GM23338 (cell line): ENCODE results near the gene C17orf100. TPM values are rescaled to one million over a fixed set of nuclear protein-coding genes. Genes with fewer than 3 reads are reported as not detected.

Experiments
- ATAC-seq: fragments of 200-7000 bp; cut with Tn5 transposase; 3 replicates; pipeline ENCODE4 v1.9.1; 2020
- DNase-seq: peaks from one replicate; pipeline ENCODE4 v3.0.0-alpha.2; 2015; ENCODE audit warnings: low spot score
- H2AFZ ChIP-seq: fragments of 200-600 bp; sonication (generic); 2 replicates; pipeline ENCODE4 v1.8.0; 2016; ENCODE audit warnings: antibody characterized with exemption, mild to moderate bottlenecking, moderate library complexity
- H3F3A ChIP-seq: fragments of 200-600 bp; sonication (generic); replicated peaks from 2 replicates; pipeline ENCODE4 v1.8.0; 2017; ENCODE audit warnings: antibody characterized with exemption, mixed run types, low read depth
- H3K27ac ChIP-seq: fragments of 200-600 bp; sonication (generic); 2 replicates; pipeline ENCODE4 v1.6.1; 2016; ENCODE audit warnings: low read depth
- H3K27me3 ChIP-seq: fragments of 200-600 bp; sonication (generic); 2 replicates; pipeline ENCODE4 v1.8.0; 2016; ENCODE audit warnings: mild to moderate bottlenecking, mixed run types, moderate library complexity; ENCODE audit not compliant: insufficient read depth
- H3K36me3 ChIP-seq: fragments of 200-600 bp; sonication (generic); 2 replicates; pipeline ENCODE4 v1.8.0; 2016; ENCODE audit warnings: mild to moderate bottlenecking; ENCODE audit not compliant: insufficient read depth
- H3K4me1 ChIP-seq: fragments of 200-600 bp; sonication (generic); 2 replicates; pipeline ENCODE4 v1.8.0; 2016; ENCODE audit warnings: mild to moderate bottlenecking, moderate library complexity; ENCODE audit not compliant: insufficient read depth
- H3K4me2 ChIP-seq: fragments of 200-600 bp; sonication (generic); 2 replicates; pipeline ENCODE4 v1.7.1; 2017; ENCODE audit warnings: mixed run types
- H3K4me3 ChIP-seq: fragments of 200-600 bp; sonication (generic); 2 replicates; pipeline ENCODE4 v1.6.1; 2016; ENCODE audit warnings: mixed run types
- H3K79me2 ChIP-seq: fragments of 200-600 bp; sonication (generic); replicated peaks from 2 replicates; pipeline ENCODE4 v1.8.0; 2017; ENCODE audit warnings: mild to moderate bottlenecking; ENCODE audit not compliant: insufficient read depth
- H3K9me2 ChIP-seq: fragments of 200-600 bp; sonication (generic); 2 replicates; pipeline ENCODE4 v1.8.0; 2017; ENCODE audit not compliant: insufficient read depth
- H4K20me1 ChIP-seq: fragments of 200-600 bp; sonication (generic); replicated peaks from 2 replicates; pipeline ENCODE4 v1.8.0; 2017; ENCODE audit warnings: mild to moderate bottlenecking; ENCODE audit not compliant: insufficient read depth
- H3K27ac Mint-ChIP-seq: 2 replicates; pipeline ENCODE4 v1.8.0; 2020; ENCODE audit warnings: inconsistent platforms, mild to moderate bottlenecking, moderate library complexity, mixed read lengths
- H3K27me3 Mint-ChIP-seq: 3 replicates; pipeline ENCODE4 v1.8.0; 2022; ENCODE audit warnings: low read depth, mild to moderate bottlenecking, moderate library complexity, mixed read lengths, inconsistent platforms; ENCODE audit not compliant: insufficient read depth, poor library complexity
- H3K36me3 Mint-ChIP-seq: 3 replicates; pipeline ENCODE4 v1.8.0; 2021; ENCODE audit warnings: low read depth, mild to moderate bottlenecking, inconsistent platforms, moderate library complexity, mixed read lengths
- H3K4me1 Mint-ChIP-seq: 3 replicates; pipeline ENCODE4 v1.8.0; 2020; ENCODE audit warnings: mild to moderate bottlenecking, inconsistent platforms, mixed read lengths
- H3K4me3 Mint-ChIP-seq: 3 replicates; pipeline ENCODE4 v1.8.0; 2021; ENCODE audit warnings: moderate library complexity, mild to moderate bottlenecking, inconsistent platforms, mixed read lengths
- H3K9me3 Mint-ChIP-seq: 3 replicates; pipeline ENCODE4 v1.8.0; 2020; ENCODE audit warnings: moderate library complexity, mild to moderate bottlenecking, inconsistent platforms, mixed read lengths
- CREB1 ChIP-seq: fragments of 250-450 bp; sonication (Bioruptor Pico); IDR thresholded peaks from 2 replicates; pipeline ENCODE4 v1.5.0; 2020; ENCODE audit warnings: low read depth, mild to moderate bottlenecking, moderate library complexity
- EZH2 ChIP-seq: fragments of 200-600 bp; sonication (generic); IDR thresholded peaks from one replicate; pipeline ENCODE4 v1.8.0; 2017; ENCODE audit warnings: antibody characterized with exemption, mild to moderate bottlenecking, low read depth; ENCODE audit not compliant: unreplicated experiment
- EZH2phosphoT487 ChIP-seq: fragments of 200-600 bp; sonication (generic); IDR thresholded peaks from one replicate; pipeline ENCODE4 v1.8.1; 2018; ENCODE audit warnings: antibody characterized with exemption; ENCODE audit not compliant: unreplicated experiment
- POLR2AphosphoS5 ChIP-seq: IDR thresholded peaks from 2 replicates; pipeline ENCODE4 v1.6.1; 2016; ENCODE audit warnings: antibody characterized with exemption, low read depth
- STAT1 ChIP-seq: IDR thresholded peaks from one replicate; pipeline ENCODE4 v1.6.1; 2016; ENCODE audit warnings: antibody characterized with exemption; ENCODE audit not compliant: unreplicated experiment
- ZNF114 ChIP-seq: fragments of 250-450 bp; sonication (Bioruptor Pico); IDR thresholded peaks from 2 replicates; pipeline ENCODE4 v1.5.0; 2020; ENCODE audit warnings: mild to moderate bottlenecking, moderate library complexity
- ZNF331 ChIP-seq: fragments of 250-450 bp; sonication (Bioruptor Pico); IDR thresholded peaks from 2 replicates; pipeline ENCODE4 v1.5.0; 2020; ENCODE audit warnings: low read depth, mild to moderate bottlenecking, moderate library complexity
- polyA plus RNA-seq: library from polyadenylated mRNA; unstranded; fragments of >200 nt; fragmentation: Nextera tagmentation; extraction: Ambion mirVana; gene quantifications from 2 replicates; pipeline ENCODE4 v1.2.1, GENCODE V29; 2016
- total RNA-seq: library from RNA; depleted of rRNA; stranded (reverse); fragments of >200 nt; shearing (Covaris generic); gene quantifications from 2 replicates; pipeline ENCODE4 v1.2.3, GENCODE V29; 2014
- TF ChIP-seq, protein P1 (sequence below): fragments of 250-450 bp; sonication (Bioruptor Pico); IDR thresholded peaks from 2 replicates; pipeline ENCODE4 v1.5.0; 2020; ENCODE audit warnings: mild to moderate bottlenecking, moderate library complexity
- TF ChIP-seq, protein P2 (sequence below): IDR thresholded peaks from one replicate; pipeline ENCODE4 v1.6.1; 2018; ENCODE audit warnings: antibody characterized with exemption; ENCODE audit not compliant: unreplicated experiment
- TF ChIP-seq, protein P3 (sequence below): IDR thresholded peaks from 2 replicates; pipeline ENCODE4 v1.6.1; 2016; ENCODE audit warnings: antibody characterized with exemption

The C17orf100 gene
- total and polyA plus RNA-seq, 2 experiments from 2014 or later: 2.7 to 3.9 TPM

DNA sequence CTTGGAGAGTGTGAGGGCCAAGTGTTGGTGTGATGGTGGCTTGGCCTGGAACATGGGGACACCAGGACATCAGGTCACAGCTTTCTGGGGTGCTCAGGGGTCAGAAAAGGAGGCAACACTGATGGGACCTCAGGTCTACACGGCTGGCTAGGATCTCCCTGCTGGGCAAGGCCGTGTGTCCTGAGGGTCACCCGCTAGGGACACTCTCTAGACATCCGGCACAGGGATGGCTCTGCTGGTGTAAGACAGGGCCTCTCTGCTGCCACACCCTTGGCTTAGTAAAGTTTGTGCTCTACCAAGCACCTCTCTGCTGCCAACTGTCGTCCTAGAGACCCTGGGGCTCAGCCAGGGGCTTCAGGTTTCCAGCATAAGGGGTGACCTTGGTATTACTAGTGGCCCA is 45.3 kb downstream of the C17orf100 start:
- H3K27me3 ChIP-seq: no peaks in the 10 kb centered on the region
- no peak overlapping the region for H3K4me3 ChIP-seq
- no peaks in the 10 kb centered on the region for H4K20me1 ChIP-seq
- H3K4me3 Mint-ChIP-seq: no peak overlapping the region
- H3F3A ChIP-seq: no peaks in the 10 kb centered on the region
- no peaks in the 10 kb centered on the region; the same call in 1 of the 2 replicates for H3K4me1 ChIP-seq
- peaks cover 7% of the 10 kb centered on the region; the same call in 2 of the 3 replicates for H3K4me1 Mint-ChIP-seq
- H3K36me3 Mint-ChIP-seq: no peaks in the 10 kb centered on the region
- no peak overlapping the region for H3K27ac ChIP-seq
- H3K27ac Mint-ChIP-seq: no peak overlapping the region
- no peak overlapping the region for H2AFZ ChIP-seq
- H3K79me2 ChIP-seq: no peaks in the 10 kb centered on the region
- H3K36me3 ChIP-seq: no peaks in the 10 kb centered on the region
- TF ChIP-seq, protein P1, sequence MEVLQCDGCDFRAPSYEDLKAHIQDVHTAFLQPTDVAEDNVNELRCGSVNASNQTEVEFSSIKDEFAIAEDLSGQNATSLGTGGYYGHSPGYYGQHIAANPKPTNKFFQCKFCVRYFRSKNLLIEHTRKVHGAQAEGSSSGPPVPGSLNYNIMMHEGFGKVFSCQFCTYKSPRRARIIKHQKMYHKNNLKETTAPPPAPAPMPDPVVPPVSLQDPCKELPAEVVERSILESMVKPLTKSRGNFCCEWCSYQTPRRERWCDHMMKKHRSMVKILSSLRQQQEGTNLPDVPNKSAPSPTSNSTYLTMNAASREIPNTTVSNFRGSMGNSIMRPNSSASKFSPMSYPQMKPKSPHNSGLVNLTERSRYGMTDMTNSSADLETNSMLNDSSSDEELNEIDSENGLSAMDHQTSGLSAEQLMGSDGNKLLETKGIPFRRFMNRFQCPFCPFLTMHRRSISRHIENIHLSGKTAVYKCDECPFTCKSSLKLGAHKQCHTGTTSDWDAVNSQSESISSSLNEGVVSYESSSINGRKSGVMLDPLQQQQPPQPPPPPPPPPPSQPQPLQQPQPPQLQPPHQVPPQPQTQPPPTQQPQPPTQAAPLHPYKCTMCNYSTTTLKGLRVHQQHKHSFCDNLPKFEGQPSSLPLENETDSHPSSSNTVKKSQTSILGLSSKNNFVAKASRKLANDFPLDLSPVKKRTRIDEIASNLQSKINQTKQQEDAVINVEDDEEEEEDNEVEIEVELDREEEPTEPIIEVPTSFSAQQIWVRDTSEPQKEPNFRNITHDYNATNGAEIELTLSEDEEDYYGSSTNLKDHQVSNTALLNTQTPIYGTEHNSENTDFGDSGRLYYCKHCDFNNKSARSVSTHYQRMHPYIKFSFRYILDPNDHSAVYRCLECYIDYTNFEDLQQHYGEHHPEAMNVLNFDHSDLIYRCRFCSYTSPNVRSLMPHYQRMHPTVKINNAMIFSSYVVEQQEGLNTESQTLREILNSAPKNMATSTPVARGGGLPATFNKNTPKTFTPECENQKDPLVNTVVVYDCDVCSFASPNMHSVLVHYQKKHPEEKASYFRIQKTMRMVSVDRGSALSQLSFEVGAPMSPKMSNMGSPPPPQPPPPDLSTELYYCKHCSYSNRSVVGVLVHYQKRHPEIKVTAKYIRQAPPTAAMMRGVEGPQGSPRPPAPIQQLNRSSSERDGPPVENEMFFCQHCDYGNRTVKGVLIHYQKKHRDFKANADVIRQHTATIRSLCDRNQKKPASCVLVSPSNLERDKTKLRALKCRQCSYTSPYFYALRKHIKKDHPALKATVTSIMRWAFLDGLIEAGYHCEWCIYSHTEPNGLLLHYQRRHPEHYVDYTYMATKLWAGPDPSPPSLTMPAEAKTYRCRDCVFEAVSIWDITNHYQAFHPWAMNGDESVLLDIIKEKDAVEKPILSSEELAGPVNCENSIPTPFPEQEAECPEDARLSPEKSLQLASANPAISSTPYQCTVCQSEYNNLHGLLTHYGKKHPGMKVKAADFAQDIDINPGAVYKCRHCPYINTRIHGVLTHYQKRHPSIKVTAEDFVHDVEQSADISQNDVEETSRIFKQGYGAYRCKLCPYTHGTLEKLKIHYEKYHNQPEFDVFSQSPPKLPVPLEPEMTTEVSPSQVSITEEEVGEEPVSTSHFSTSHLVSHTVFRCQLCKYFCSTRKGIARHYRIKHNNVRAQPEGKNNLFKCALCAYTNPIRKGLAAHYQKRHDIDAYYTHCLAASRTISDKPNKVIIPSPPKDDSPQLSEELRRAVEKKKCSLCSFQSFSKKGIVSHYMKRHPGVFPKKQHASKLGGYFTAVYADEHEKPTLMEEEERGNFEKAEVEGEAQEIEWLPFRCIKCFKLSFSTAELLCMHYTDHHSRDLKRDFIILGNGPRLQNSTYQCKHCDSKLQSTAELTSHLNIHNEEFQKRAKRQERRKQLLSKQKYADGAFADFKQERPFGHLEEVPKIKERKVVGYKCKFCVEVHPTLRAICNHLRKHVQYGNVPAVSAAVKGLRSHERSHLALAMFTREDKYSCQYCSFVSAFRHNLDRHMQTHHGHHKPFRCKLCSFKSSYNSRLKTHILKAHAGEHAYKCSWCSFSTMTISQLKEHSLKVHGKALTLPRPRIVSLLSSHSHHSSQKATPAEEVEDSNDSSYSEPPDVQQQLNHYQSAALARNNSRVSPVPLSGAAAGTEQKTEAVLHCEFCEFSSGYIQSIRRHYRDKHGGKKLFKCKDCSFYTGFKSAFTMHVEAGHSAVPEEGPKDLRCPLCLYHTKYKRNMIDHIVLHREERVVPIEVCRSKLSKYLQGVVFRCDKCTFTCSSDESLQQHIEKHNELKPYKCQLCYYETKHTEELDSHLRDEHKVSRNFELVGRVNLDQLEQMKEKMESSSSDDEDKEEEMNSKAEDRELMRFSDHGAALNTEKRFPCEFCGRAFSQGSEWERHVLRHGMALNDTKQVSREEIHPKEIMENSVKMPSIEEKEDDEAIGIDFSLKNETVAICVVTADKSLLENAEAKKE: no peak
- TF ChIP-seq EZH2phosphoT487 (no peak), EZH2 (no peak), POLR2AphosphoS5 (no peak), STAT1 (no peak), ZNF114 (CRISPR knock-in tag) (no peak), CREB1 (CRISPR knock-in tag) (no peak), ZNF331 (CRISPR knock-in tag) (no peak)
- TF ChIP-seq, protein P2, sequence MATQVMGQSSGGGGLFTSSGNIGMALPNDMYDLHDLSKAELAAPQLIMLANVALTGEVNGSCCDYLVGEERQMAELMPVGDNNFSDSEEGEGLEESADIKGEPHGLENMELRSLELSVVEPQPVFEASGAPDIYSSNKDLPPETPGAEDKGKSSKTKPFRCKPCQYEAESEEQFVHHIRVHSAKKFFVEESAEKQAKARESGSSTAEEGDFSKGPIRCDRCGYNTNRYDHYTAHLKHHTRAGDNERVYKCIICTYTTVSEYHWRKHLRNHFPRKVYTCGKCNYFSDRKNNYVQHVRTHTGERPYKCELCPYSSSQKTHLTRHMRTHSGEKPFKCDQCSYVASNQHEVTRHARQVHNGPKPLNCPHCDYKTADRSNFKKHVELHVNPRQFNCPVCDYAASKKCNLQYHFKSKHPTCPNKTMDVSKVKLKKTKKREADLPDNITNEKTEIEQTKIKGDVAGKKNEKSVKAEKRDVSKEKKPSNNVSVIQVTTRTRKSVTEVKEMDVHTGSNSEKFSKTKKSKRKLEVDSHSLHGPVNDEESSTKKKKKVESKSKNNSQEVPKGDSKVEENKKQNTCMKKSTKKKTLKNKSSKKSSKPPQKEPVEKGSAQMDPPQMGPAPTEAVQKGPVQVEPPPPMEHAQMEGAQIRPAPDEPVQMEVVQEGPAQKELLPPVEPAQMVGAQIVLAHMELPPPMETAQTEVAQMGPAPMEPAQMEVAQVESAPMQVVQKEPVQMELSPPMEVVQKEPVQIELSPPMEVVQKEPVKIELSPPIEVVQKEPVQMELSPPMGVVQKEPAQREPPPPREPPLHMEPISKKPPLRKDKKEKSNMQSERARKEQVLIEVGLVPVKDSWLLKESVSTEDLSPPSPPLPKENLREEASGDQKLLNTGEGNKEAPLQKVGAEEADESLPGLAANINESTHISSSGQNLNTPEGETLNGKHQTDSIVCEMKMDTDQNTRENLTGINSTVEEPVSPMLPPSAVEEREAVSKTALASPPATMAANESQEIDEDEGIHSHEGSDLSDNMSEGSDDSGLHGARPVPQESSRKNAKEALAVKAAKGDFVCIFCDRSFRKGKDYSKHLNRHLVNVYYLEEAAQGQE: no peak
- TF ChIP-seq, protein P3, sequence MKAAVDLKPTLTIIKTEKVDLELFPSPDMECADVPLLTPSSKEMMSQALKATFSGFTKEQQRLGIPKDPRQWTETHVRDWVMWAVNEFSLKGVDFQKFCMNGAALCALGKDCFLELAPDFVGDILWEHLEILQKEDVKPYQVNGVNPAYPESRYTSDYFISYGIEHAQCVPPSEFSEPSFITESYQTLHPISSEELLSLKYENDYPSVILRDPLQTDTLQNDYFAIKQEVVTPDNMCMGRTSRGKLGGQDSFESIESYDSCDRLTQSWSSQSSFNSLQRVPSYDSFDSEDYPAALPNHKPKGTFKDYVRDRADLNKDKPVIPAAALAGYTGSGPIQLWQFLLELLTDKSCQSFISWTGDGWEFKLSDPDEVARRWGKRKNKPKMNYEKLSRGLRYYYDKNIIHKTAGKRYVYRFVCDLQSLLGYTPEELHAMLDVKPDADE: no peak
- no peak for ATAC-seq
- no peak for DNase-seq
- H3K9me2 ChIP-seq: no peaks in the 10 kb centered on the region
- H3K4me2 ChIP-seq: no peak overlapping the region
- peaks cover 13% of the 10 kb centered on the region for H3K27me3 Mint-ChIP-seq
- no peaks in the 10 kb centered on the region for H3K9me3 Mint-ChIP-seq
